Mucosa of stomach (tissue), 1 donor: Measurements from ENCODE around the gene MX1.
"Not testable (repeated sequence)": the region's sequence is repeated elsewhere in the genome, so short reads cannot be mapped to it uniquely, and the experiment has no call there.

Source experiments
- H3K27me3 ChIP-seq: one replicate; pipeline ENCODE4 v1.7.0; 2013; ENCODE audit warnings: mild to moderate bottlenecking, low read length; ENCODE audit not compliant: control insufficient read depth, insufficient read depth
- H3K36me3 ChIP-seq: one replicate; pipeline ENCODE4 v1.7.0; 2013; ENCODE audit warnings: low read length; ENCODE audit not compliant: control insufficient read depth, insufficient read depth
- H3K4me1 ChIP-seq: one replicate; pipeline ENCODE4 v1.7.0; 2013; ENCODE audit warnings: mild to moderate bottlenecking, low read length; ENCODE audit not compliant: control insufficient read depth, insufficient read depth
- H3K4me3 ChIP-seq: one replicate; pipeline ENCODE4 v1.7.0; 2013; ENCODE audit warnings: low read length
- H3K9ac ChIP-seq: one replicate; pipeline ENCODE4 v1.7.0; 2013; ENCODE audit warnings: mild to moderate bottlenecking, low read length, moderate library complexity
- H3K9me3 ChIP-seq: one replicate; pipeline ENCODE4 v1.7.0; 2013; ENCODE audit warnings: mild to moderate bottlenecking, low read length, moderate library complexity; ENCODE audit not compliant: control insufficient read depth
- donor health status: Pancreatic carcinoma.

The MX1 gene

GRCh38 chr21:41410767-41411448 is 15.1 kb upstream of the MX1 start:
- H3K27me3 ChIP-seq, result no peaks in the 10 kb centered on the region
- no peak overlapping the region for H3K9ac ChIP-seq
- no peaks in the 10 kb centered on the region for H3K36me3 ChIP-seq
- no peak overlapping the region for H3K4me3 ChIP-seq
- no peaks in the 10 kb centered on the region for H3K9me3 ChIP-seq
- H3K4me1 ChIP-seq, result peaks cover 9% of the 10 kb centered on the region

GRCh38 chr21:41411449-41412089 is 14.5 kb upstream of the MX1 start:
- Histone ChIP-seq H3K27me3 (no peaks in the 10 kb centered on the region), H3K4me3 (no peak overlapping the region), H3K9ac (no peak overlapping the region), H3K36me3 (no peaks in the 10 kb centered on the region), H3K9me3 (no peaks in the 10 kb centered on the region), H3K4me1 (peaks cover 9% of the 10 kb centered on the region)

- peaks cover 11% of the 10 kb centered on the region for H3K4me1 ChIP-seq
- H3K9ac ChIP-seq, H3K27me3 ChIP-seq, H3K36me3 ChIP-seq, H3K4me3 ChIP-seq, H3K9me3 ChIP-seq: not testable (repeated sequence)
Measured at GRCh38 chr21:41417505-41417904, 8.5 kb upstream of the MX1 start.

- peaks cover 11% of the 10 kb centered on the region for H3K4me1 ChIP-seq
- H3K9me3 ChIP-seq, result no peaks in the 10 kb centered on the region
- no peaks in the 10 kb centered on the region for H3K27me3 ChIP-seq
- no peaks in the 10 kb centered on the region for H3K36me3 ChIP-seq
- no peak overlapping the region for H3K9ac ChIP-seq
- no peak overlapping the region for H3K4me3 ChIP-seq
Measured at GRCh38 chr21:41418393-41418792, 7.6 kb upstream of the MX1 start.

- Histone ChIP-seq H3K4me1 (peaks cover 18% of the 10 kb centered on the region), H3K4me3 (no peak overlapping the region), H3K9ac (no peak overlapping the region), H3K9me3 (no peaks in the 10 kb centered on the region), H3K27me3 (no peaks in the 10 kb centered on the region), H3K36me3 (no peaks in the 10 kb centered on the region)
Measured at GRCh38 chr21:41418956-41419680, 6.9 kb upstream of the MX1 start.

- Histone ChIP-seq H3K36me3 (no peaks in the 10 kb centered on the region), H3K4me1 (peaks cover 26% of the 10 kb centered on the region), H3K27me3 (no peaks in the 10 kb centered on the region), H3K9ac (peak overlapping the region; percentile 68), H3K9me3 (no peaks in the 10 kb centered on the region), H3K4me3 (peak overlapping the region; percentile 56)
Measured at GRCh38 chr21:41419921-41420862, 5.8 kb upstream of the MX1 start.

GRCh38 chr21:41420998-41421397 is 5.0 kb upstream of the MX1 start:
- H3K36me3 ChIP-seq, H3K4me3 ChIP-seq, H3K9me3 ChIP-seq, H3K27me3 ChIP-seq: not testable (repeated sequence)
- Histone ChIP-seq H3K9ac (peak overlapping the region; percentile 68), H3K4me1 (peaks cover 30% of the 10 kb centered on the region)

- no peaks in the 10 kb centered on the region for H3K27me3 ChIP-seq
- H3K9me3 ChIP-seq, result no peaks in the 10 kb centered on the region
- peaks cover 30% of the 10 kb centered on the region for H3K4me1 ChIP-seq
- no peaks in the 10 kb centered on the region for H3K36me3 ChIP-seq
- H3K9ac ChIP-seq, result no peak overlapping the region
- no peak overlapping the region for H3K4me3 ChIP-seq
Measured at GRCh38 chr21:41422546-41423304, 3.3 kb upstream of the MX1 start.

- H3K4me1 ChIP-seq, result peaks cover 30% of the 10 kb centered on the region
- H3K4me3 ChIP-seq, H3K36me3 ChIP-seq, H3K9me3 ChIP-seq, H3K9ac ChIP-seq, H3K27me3 ChIP-seq: not testable (repeated sequence)
Measured at GRCh38 chr21:41423305-41423636, 2.8 kb upstream of the MX1 start.

GRCh38 chr21:41425588-41425953 is 468 bp upstream of the MX1 start:
- Histone ChIP-seq H3K4me3 (peak overlapping the region; percentile 54), H3K9ac (peak overlapping the region; percentile 85), H3K36me3 (no peaks in the 10 kb centered on the region), H3K27me3 (no peaks in the 10 kb centered on the region), H3K9me3 (no peaks in the 10 kb centered on the region), H3K4me1 (peaks cover 25% of the 10 kb centered on the region)

- Histone ChIP-seq H3K27me3 (no peaks in the 10 kb centered on the region), H3K9ac (peak overlapping the region; percentile 85)
Measured at GRCh38 chr21:41426676-41427404, 801 bp downstream of the MX1 start.

More at GRCh38 chr21:41426676-41427404, 801 bp downstream of the MX1 start:
- Histone ChIP-seq H3K4me3 (peak overlapping the region; percentile 54), H3K36me3 (peaks cover 1% of the 10 kb centered on the region), H3K4me1 (peaks cover 23% of the 10 kb centered on the region), H3K9me3 (no peaks in the 10 kb centered on the region)
